Renal pelvis (tissue), 4 donors: ENCODE results near the gene UGGT2. TPM values are rescaled to one million over a fixed set of nuclear protein-coding genes. Genes with fewer than 3 reads are reported as not detected.
"Not testable (repeated sequence)": the region's sequence is repeated elsewhere in the genome, so short reads cannot be mapped to it uniquely, and the experiment has no call there.

Source experiments
- DNase-seq: peaks from one replicate; pipeline ENCODE4 v3.0.0-alpha.2; 2013
- polyA plus RNA-seq, 3 donors: library from polyadenylated mRNA; unstranded; fragments of 120-200 nt; gene quantifications; one replicate each; pipeline ENCODE4 v1.2.1, GENCODE V29; 2013; ENCODE audit not compliant: insufficient read length in 3 of 3

UGGT2 gene
- polyA plus RNA-seq, 3 donors: 32.2 to 48.7 (median 46.3) TPM

DNA sequence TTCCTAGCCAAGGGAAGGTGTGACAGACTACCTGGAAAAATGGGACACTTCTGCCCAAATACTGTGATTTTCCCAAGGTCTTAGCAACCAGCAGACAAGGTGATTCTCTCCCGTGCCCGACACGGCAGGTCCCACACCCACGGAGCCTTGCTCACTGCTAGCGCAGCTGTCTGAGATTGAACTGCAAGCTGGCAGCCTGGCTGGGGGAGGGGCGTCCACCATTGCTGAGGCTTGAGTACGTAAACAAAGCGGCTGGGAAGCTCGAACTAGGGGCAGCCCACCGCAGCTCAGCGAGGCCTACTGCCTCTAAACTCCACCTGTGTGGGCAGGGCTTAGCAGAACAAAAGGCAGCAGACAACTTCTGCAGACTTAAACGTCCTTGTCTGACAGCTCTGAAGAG, 146.2 kb downstream of the UGGT2 start:
- no peak for DNase-seq

DNA sequence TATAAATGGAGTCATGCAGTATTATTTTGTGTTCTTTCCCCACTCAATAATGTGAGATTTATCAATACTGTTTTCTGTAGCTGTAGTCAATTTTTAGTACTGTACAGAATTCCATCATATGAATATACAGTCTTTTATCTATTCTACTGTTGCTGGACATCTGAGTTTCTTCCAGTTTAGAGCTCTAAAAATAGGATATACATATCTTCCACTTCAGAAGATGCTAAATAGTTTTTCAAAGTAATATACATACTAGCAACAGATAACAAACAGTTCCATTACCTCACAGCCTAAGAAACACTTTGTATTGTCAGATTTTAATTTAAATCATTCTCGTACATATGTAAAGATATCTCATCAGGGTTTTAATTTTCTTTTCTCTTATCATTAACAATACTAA, 149.6 kb downstream of the UGGT2 start:
- DNase-seq: no peak

GRCh38 chr13:95902741-95903140, 150.5 kb downstream of the UGGT2 start:
- no peak for DNase-seq

DNA sequence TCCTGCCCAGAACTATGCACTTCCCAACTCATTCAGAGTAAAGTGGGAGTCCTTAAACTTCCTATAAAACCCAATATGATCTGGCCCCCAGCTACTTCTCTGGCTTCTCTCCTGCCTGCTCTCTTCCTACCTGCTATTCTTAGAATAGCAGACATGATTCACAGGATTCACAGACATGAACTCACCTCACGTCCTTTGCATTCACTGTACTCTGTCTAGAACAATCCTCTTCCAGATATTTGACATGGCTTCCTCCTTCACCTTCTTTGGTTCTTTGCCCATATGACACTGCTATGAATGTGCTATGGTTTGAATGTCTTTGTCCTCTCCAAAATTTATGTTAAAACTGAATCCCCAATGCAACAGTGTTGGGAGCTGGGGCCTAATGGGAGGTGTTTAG, 154.9 kb downstream of the UGGT2 start:
- DNase-seq: no peak

DNA sequence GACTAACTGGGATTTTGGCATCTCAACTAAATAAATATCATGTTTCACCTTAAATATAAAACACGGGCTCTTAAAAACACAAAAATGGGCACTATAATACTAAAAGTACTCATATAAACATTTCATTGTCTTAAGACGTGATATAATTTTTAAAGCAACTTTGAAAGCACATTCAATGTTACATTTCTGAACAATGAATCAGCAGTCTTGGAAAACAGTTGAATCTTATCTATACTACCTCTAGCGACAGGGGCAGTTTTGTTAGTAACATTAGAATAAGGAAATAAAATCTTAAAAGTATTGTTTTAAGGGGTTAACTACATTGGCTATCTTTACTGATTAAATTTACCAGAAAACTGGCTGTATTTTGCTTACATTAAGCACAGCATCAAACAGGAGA, 156.9 kb downstream of the UGGT2 start:
- DNase-seq: no peak

DNA sequence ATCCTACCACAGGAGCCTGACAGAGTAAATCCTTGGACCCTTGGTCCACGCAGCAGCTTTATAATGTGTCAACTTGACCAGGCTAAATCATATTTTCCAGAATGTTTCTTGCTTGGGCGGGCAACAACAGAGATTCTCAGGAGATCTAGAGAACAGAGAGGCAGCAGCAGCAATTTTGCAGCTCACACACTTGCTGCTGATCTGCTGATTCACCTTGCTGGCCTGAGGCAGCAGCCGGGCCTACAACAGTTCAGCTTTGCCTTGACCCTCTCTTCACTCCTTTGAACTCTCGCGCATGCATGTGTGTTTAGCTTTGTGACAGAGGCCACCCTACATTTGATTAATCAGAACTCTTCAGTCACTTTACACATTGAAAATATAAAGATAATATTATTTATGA, 159.3 kb downstream of the UGGT2 start:
- DNase-seq: no peak

- DNase-seq: no peak
These were observed 171.1 kb downstream of the UGGT2 start for GRCh38 chr13:95882121-95882520.

DNA sequence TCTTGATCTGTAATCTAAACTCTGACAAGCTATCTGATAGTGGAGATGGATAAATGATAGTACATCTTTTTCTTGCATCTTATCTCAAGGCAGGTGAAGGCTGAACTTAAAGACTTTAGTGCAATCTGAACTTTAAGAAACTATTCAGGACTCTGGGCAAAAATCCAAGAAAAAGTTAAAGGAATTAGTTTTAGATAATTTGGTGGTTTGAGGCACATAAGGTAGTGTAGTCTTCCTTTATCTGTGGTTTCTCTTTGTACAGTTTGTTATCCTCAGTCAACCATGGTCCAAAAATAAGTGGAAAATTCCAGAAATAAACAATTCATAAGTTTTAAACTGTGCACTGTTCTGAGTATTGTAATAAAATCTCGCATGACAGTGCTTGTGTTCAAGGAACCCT, 172.9 kb downstream of the UGGT2 start:
- DNase-seq: no peak

DNA sequence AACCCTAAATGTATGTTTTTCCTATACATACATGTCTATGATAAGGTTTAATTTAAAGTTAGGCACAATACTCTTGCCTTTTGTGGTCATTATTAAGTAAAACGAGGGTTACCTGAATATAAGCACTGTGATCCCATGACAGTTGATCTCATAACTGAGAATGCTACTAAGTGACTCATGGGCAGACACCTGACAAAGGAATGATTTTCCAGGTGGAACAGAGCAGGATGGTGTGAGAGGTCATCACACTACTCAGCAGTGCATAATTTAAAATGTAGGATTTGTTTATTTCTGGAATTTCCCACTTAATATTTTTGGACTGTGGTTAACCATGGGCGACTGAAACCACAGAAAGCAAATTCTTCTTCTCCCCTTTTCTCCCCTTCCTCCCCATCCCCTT, 178.9 kb downstream of the UGGT2 start:
- no peak for DNase-seq

GRCh38 chr13:95870421-95870820, 182.8 kb downstream of the UGGT2 start:
- no peak for DNase-seq

DNA sequence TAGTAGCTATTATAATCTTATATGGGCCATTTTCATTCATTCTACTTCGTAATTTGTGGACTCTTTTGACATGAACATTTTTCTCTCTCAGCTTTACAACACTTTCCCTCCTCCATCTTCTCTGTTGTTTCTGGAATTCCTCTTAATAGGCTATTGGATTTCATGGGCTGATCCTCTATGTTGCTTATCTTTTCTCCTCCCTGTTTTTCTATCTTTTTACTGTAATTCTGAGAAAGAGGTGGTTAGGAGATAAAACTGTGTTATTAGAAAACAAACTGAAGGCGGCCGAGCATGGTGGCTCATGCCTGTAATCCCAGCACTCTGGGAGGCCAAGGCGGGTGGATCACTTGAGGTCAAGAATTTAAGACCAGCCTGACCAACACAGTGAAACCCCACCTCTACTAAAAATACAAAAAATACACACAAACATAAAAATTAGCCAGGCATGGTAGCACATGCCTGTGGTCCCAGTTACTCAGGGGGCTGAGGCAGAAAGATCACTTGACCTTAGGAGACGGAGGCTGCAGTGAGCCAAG, 188.1 kb downstream of the UGGT2 start:
- DNase-seq: peak; percentile 23

- DNase-seq: no peak
These were observed 190.8 kb downstream of the UGGT2 start for GRCh38 chr13:95862408-95862807.

- no peak for DNase-seq
These were observed 191.9 kb downstream of the UGGT2 start for GRCh38 chr13:95861296-95861695.

DNA sequence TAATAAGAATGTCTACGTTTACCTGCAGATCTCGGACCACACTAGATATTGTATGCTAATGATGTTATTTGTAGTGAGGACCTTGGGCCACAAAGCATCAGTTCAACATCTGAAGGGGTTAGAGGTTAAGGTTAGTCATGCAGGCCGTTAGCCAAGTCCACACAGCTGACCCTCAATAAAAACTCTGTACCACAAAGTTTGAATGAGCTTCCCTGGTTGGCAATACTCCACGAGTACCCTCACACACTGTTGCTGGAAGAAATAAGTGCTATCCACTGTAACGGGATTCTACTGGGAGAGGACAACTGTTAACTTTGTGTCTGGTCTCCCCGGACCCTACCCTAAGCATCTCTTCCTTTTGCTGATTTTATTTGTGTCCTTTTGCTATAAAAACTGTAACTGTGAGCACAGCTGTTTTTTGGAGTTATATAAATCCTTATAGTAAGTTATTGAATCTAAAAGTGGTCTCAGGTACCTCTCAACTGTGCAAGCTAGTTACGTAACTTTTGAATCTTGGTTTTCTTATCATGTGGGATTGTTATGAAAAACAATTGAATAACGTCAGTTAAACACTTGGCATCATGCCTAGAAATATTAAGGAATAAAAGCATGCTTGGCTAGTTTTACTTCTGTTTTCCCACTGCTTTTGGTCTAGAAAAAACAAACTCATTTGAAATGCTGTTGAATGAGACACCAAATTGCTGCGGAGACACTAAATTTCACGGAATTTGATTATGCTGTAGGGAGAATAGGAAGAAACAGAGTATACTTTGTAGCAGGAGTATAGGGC, 194.7 kb downstream of the UGGT2 start:
- peak; percentile 26 for DNase-seq

DNA sequence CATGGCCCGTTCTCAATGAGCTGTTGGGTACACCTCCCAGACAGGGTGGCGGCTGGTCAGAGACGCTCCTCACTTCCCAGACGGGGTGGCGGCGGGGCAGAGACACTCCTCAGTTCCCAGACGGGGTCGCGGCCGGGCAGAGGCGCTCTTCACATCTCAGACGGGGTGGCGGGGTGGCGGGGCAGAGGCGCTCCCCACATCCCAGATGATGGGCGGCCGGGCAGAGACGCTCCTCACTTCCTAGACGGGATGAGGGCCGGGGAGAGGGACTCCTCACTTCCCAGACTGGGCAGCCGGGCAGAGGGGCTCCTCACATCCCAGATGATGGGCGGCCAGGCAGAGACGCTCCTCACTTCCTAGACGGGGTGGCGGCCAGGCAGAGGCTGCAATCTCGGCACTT, 207.5 kb downstream of the UGGT2 start:
- not testable (repeated sequence) for DNase-seq

DNA sequence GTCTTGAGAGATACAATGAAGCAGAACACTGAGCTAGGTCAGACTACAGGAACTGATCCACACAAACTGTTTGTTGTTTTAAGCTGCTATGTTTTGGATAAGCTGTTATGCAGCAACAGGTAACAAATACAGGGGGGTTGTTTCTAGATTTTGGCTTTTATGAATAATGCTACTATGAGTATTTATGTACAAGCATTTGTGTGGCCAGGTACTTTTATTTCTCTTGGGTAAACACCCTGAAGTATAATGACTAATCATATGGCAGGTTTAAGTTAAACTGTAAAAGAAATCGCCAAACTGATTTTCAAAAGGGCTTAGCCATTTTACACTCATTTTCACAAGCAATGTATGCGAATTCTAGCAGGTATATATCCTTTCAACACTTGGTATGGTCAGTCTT, 210.3 kb downstream of the UGGT2 start:
- DNase-seq: no peak

- DNase-seq: no peak
These were observed 211.3 kb downstream of the UGGT2 start for GRCh38 chr13:95841894-95842293.

GRCh38 chr13:95834134-95834765, 219.0 kb downstream of the UGGT2 start:
- peak; percentile 70 for DNase-seq

DNA sequence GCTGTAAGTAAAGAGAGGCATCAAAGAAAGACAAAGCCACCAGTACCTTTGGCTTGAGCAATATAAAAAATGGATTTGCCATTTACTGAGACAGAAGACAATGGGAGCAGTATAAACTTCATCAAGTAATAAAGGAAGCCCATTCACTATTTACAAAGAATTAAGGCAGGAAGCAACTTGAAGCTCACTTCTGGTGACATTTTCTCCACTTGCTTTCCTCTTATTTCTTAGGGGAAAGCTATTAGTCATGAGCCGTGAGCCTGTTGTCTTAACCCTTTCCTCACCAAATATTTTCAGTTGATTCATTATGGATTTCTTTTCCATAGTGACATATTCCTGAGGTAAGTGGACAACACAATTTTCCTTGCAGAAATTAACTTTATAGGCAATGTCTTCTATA, 219.5 kb downstream of the UGGT2 start:
- no peak for DNase-seq

DNA sequence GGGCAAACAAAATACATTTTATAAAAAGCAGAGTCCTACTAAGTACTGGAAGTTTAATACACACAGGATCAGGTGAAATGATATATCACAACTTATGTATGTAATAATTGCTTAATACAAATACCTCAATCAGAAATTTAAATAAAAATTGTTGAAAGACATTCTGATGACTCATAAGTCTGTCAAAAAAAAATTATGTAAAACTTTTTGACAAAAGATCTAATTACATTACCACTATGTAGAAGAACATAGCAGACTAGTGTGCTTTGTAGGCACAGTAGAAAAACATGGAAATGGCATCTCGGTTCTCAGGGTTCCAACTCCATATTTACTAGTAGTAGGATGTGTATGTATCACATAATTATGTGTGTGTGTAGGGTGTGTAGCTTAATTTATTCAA, 220.1 kb downstream of the UGGT2 start:
- no peak for DNase-seq

GRCh38 chr13:95822303-95822702, 230.9 kb downstream of the UGGT2 start:
- no peak for DNase-seq

- no peak for DNase-seq
These were observed 238.7 kb downstream of the UGGT2 start for GRCh38 chr13:95814495-95814894.

GRCh38 chr13:95813139-95813538, 240.1 kb downstream of the UGGT2 start:
- no peak for DNase-seq

GRCh38 chr13:95809429-95809828, 243.8 kb downstream of the UGGT2 start:
- no peak for DNase-seq
